GM04503 (cell line): ENCODE measurements around the gene LAMTOR2.
"Not testable (repeated sequence)": the region's sequence is repeated elsewhere in the genome, so short reads cannot be mapped to it uniquely, and the experiment has no call there.

Experiments
- DNase-seq: peaks from one replicate; pipeline ENCODE4 v3.0.0-alpha.2; 2012; ENCODE audit warnings: low read depth

The LAMTOR2 gene

GRCh38 chr1:156054500-156055280 lies at the start of gene LAMTOR2:
Gene LAMTOR2, plus strand, starts transcription at chr1:156054782. Its CDS starts 108 bp downstream, at chr1:156054890.
- peak; percentile 83 for DNase-seq

- no peak for DNase-seq
These were observed 49.6 kb upstream of the LAMTOR2 start for GRCh38 chr1:156004843-156005584.

- DNase-seq: no peak
These were observed 47.8 kb upstream of the LAMTOR2 start for GRCh38 chr1:156006666-156007376.

- no peak for DNase-seq
These were observed 45.2 kb upstream of the LAMTOR2 start for GRCh38 chr1:156009404-156009803.

GRCh38 chr1:156012051-156012817 lies 42.3 kb upstream of the LAMTOR2 start:
- DNase-seq: no peak

- no peak for DNase-seq
These were observed 39.8 kb upstream of the LAMTOR2 start for GRCh38 chr1:156014829-156015228.

GRCh38 chr1:156019946-156020292 lies 34.7 kb upstream of the LAMTOR2 start:
- DNase-seq: no peak

GRCh38 chr1:156020293-156021092 lies 34.1 kb upstream of the LAMTOR2 start, which contains the start of gene SSR2:
Gene SSR2, minus strand, starts transcription at chr1:156020951. Its CDS starts 784 bp downstream, at chr1:156020167.
- peak; percentile 56 for DNase-seq

GRCh38 chr1:156021093-156021428 lies 33.5 kb upstream of the LAMTOR2 start:
- DNase-seq: no peak

GRCh38 chr1:156021954-156022353 lies 32.6 kb upstream of the LAMTOR2 start:
- no peak for DNase-seq

- DNase-seq: no peak
These were observed 29.8 kb upstream of the LAMTOR2 start for GRCh38 chr1:156024801-156025200.

- DNase-seq: no peak
These were observed 28.7 kb upstream of the LAMTOR2 start for GRCh38 chr1:156025876-156026275.

GRCh38 chr1:156026588-156026987 lies 28.0 kb upstream of the LAMTOR2 start:
- no peak for DNase-seq

GRCh38 chr1:156033011-156033410 lies 21.6 kb upstream of the LAMTOR2 start:
- DNase-seq: no peak

GRCh38 chr1:156034991-156035390 lies 19.6 kb upstream of the LAMTOR2 start:
- not testable (repeated sequence) for DNase-seq

- no peak for DNase-seq
These were observed 11.8 kb upstream of the LAMTOR2 start for GRCh38 chr1:156042828-156043227.

GRCh38 chr1:156045076-156045475 lies 9.5 kb upstream of the LAMTOR2 start:
- DNase-seq: no peak

GRCh38 chr1:156048663-156049258 lies 5.8 kb upstream of the LAMTOR2 start:
- DNase-seq: no peak

GRCh38 chr1:156050376-156050775 lies 4.2 kb upstream of the LAMTOR2 start:
- DNase-seq: no peak

GRCh38 chr1:156051011-156051725 lies 3.4 kb upstream of the LAMTOR2 start:
- no peak for DNase-seq
